BLaER1 treated with 17β-estradiol and CSF1 and Interleukin-3, amounts not matched to agents 10 nM and 100 nM (cell line): ENCODE measurements around the gene DNM2.

Source experiments
- H3K27ac ChIP-seq, 11 experiments: shearing (Covaris generic); formaldehyde crosslinking; 2 replicates each; pipeline ENCODE4 v1.8.1; 2022
- H3K27me3 ChIP-seq, 11 experiments: shearing (Covaris generic); formaldehyde crosslinking; 2 replicates each; pipeline ENCODE4 v1.8.1; 2022
- H3K36me3 ChIP-seq, 11 experiments: shearing (Covaris generic); formaldehyde crosslinking; 2 replicates each; pipeline ENCODE4 v1.8.1; 2022
- H3K4me1 ChIP-seq, 10 experiments: shearing (Covaris generic); formaldehyde crosslinking; 2 replicates each; pipeline ENCODE4 v1.8.1; 2022
- H3K4me2 ChIP-seq, 11 experiments: shearing (Covaris generic); formaldehyde crosslinking; 2 replicates each; pipeline ENCODE4 v1.8.1; 2022
- H3K4me3 ChIP-seq, 10 experiments: shearing (Covaris generic); formaldehyde crosslinking; 2 replicates each; pipeline ENCODE4 v1.8.1; 2022
- H3K9ac ChIP-seq, 11 experiments: shearing (Covaris generic); formaldehyde crosslinking; 2 replicates each; pipeline ENCODE4 v1.8.1; 2022
- H3K9me3 ChIP-seq, 11 experiments: shearing (Covaris generic); formaldehyde crosslinking; replicated peaks in 1 of 11; 2 replicates each; pipeline ENCODE4 v1.8.1; 2022
- H4K20me1 ChIP-seq, 11 experiments: shearing (Covaris generic); formaldehyde crosslinking; 2 replicates each; pipeline ENCODE4 v1.8.1; 2022
- Cebpa-rat ChIP-seq, 11 experiments: shearing (Covaris generic); IDR thresholded peaks; 2 replicates each; pipeline ENCODE4 v1.8.1; 2022

Gene DNM2

DNA sequence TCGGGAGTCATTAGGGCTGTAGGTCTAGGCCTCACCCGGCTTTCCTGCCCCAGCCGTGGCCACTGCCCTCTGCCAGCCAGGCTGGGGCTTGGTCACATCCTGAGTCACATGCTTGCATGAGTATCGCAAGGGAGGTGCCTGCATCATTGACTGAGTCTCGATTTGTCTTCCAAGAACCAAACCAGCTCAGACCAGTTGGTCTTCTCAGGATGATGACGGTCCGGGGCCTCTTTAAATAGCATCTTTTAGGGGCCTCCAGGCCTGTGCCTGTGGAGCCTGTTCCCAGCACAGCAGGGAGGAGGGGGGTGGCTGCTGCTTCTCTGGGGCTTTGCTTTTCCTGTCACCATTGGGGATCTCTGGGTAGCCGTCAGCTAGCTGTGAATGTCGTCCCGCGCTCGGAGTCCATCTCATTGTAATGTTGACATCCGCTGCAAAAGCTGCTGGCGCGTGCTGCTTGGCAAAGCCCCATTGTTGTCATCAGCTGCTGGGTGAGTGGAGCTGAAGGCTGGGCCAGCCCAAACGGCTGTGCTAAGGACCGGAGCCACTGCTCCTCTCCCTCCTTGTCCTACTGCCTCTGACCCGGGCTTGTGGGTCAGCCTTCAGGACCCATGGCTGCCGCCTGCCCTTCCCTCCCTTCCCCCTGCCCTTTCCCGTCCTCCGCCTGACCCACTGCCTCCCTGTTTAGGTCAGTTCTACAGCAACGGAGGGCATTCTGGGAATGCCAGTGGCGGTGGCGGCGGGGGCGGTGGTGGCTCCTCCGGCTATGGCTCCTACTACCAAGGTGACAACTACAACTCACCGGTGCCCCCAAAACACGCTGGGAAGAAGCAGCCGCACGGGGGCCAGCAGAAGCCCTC, 31.0 kb upstream of the DNM2 start:
- H4K20me1 ChIP-seq, result peaks cover 55 to 100% (median 100%) of the 10 kb centered on the region in 11 experiments; a peak in 21 of 22 replicates
- no peak overlapping the region for H3K9ac ChIP-seq
- no peak overlapping the region for H3K27ac ChIP-seq
- H3K9me3 ChIP-seq, result no peaks in the 10 kb centered on the region
- H3K4me3 ChIP-seq, result no peak overlapping the region
- no peaks in the 10 kb centered on the region for H3K27me3 ChIP-seq
- TF ChIP-seq Cebpa-rat (IDR thresholded peaks at IDR 0.05), result no peak
- no peak overlapping the region for H3K4me2 ChIP-seq
- peaks cover 0 to 25% (median 15%) of the 10 kb centered on the region in 10 experiments; a peak in 12 of 20 replicates for H3K4me1 ChIP-seq
- H3K36me3 ChIP-seq, result peaks cover 98 to 100% (median 99%) of the 10 kb centered on the region in 11 experiments

GRCh38 chr19:10687518-10688288, 30.2 kb upstream of the DNM2 start:
- Histone ChIP-seq H3K4me1 (peaks cover 0 to 25% (median 15%) of the 10 kb centered on the region in 10 experiments; a peak in 12 of 20 replicates), H3K27ac (no peak overlapping the region; a peak in 2 of 22 replicates), H3K9me3 (no peaks in the 10 kb centered on the region), H4K20me1 (peaks cover 63 to 100% (median 100%) of the 10 kb centered on the region in 11 experiments; a peak in 21 of 22 replicates), H3K4me3 (no peak overlapping the region), H3K4me2 (no peak overlapping the region), H3K36me3 (peaks cover 98 to 100% (median 99%) of the 10 kb centered on the region in 11 experiments), H3K9ac (no peak overlapping the region), H3K27me3 (no peaks in the 10 kb centered on the region)
- TF ChIP-seq Cebpa-rat (IDR thresholded peaks at IDR 0.05), result no peak

DNA sequence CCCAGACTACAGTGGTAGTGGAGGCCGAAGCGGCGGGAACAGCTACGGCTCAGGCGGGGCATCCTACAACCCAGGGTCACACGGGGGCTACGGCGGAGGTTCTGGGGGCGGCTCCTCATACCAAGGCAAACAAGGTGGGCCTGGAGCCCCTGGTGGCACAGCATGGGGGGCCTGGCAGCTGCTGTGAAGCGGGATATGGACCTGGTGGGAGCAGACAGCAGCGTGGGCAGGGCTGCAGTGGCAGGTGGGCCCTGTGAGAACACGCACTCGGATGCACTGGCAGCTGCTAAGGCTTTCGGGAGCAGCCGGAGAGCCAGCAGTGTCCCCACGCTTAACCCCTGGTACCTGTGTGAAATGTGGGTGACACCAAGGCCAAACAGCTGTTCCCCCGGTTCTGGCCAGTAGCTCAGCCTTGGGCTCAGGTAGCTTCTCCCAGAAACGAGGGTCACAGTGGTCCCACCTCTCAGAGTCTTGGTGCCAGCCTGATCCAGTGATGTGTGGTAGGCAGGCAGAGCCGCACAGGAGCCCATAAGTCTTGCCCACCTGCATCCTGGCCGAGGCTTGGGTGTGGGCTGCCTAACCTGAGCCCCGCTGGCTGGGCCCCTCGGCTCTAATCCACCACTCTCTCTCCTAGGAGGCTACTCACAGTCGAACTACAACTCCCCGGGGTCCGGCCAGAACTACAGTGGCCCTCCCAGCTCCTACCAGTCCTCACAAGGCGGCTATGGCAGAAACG, 29.2 kb upstream of the DNM2 start:
- peak overlapping the region in 3 of 11 experiments; percentile 60 to 61 (median 60); a peak in 5 of 22 replicates for H3K27ac ChIP-seq
- H3K9ac ChIP-seq, result 0 out of 22 replicates have a peak overlapping the region, but pooled peaks of 2 of the 11 experiments have one; percentile 14 to 22
- H3K9me3 ChIP-seq, result no peaks in the 10 kb centered on the region
- no peaks in the 10 kb centered on the region for H3K27me3 ChIP-seq
- H3K36me3 ChIP-seq, result peaks cover 88 to 98% (median 95%) of the 10 kb centered on the region in 11 experiments
- peak overlapping the region in 2 of 11 experiments; percentile 0 to 30; a peak in 2 of 22 replicates for H3K4me2 ChIP-seq
- TF ChIP-seq Cebpa-rat (IDR thresholded peaks at IDR 0.05), result no peak
- peaks cover 0 to 25% (median 15%) of the 10 kb centered on the region in 10 experiments; a peak in 13 of 20 replicates for H3K4me1 ChIP-seq
- peaks cover 63 to 100% (median 100%) of the 10 kb centered on the region in 11 experiments; a peak in 21 of 22 replicates for H4K20me1 ChIP-seq
- no peak overlapping the region for H3K4me3 ChIP-seq

- Histone ChIP-seq H3K36me3 (peaks cover 71 to 82% (median 79%) of the 10 kb centered on the region in 11 experiments), H3K4me3 (no peak overlapping the region), H3K9ac (peak overlapping the region in 5 of 11 experiments; percentile 10 to 58 (median 25); a peak in 6 of 22 replicates), H3K27me3 (no peaks in the 10 kb centered on the region), H4K20me1 (peaks cover 52 to 100% (median 100%) of the 10 kb centered on the region in 11 experiments; a peak in 21 of 22 replicates), H3K27ac (peak overlapping the region in 4 of 11 experiments; percentile 50 to 61 (median 58); a peak in 8 of 22 replicates), H3K4me2 (peak overlapping the region in 5 of 11 experiments; percentile 1 to 39 (median 21); a peak in 6 of 22 replicates), H3K9me3 (no peaks in the 10 kb centered on the region), H3K4me1 (peaks cover 10 to 42% (median 27%) of the 10 kb centered on the region in 10 experiments)
- peak in 3 of 11 experiments; percentile 12 to 54 (median 43); a peak in 2 of 22 replicates for TF ChIP-seq Cebpa-rat (IDR thresholded peaks at IDR 0.05)
These were observed 27.5 kb upstream of the DNM2 start for GRCh38 chr19:10690341-10690781.

- Histone ChIP-seq H3K4me3 (no peak overlapping the region), H4K20me1 (peaks cover 48 to 100% (median 98%) of the 10 kb centered on the region in 11 experiments; a peak in 21 of 22 replicates), H3K27me3 (no peaks in the 10 kb centered on the region), H3K9ac (no peak overlapping the region), H3K27ac (peak overlapping the region in 4 of 11 experiments; percentile 50 to 61 (median 58); a peak in 5 of 22 replicates), H3K36me3 (peaks cover 63 to 73% (median 70%) of the 10 kb centered on the region in 11 experiments), H3K4me1 (peaks cover 15 to 49% (median 35%) of the 10 kb centered on the region in 10 experiments), H3K9me3 (no peaks in the 10 kb centered on the region), H3K4me2 (no peak overlapping the region)
- no peak for TF ChIP-seq Cebpa-rat (IDR thresholded peaks at IDR 0.05)
These were observed 26.5 kb upstream of the DNM2 start for GRCh38 chr19:10691178-10691881.

GRCh38 chr19:10691883-10692282, 26.0 kb upstream of the DNM2 start:
- Histone ChIP-seq H3K27ac (peak overlapping the region in 1 of 11 experiments; percentile 7; a peak in 1 of 22 replicates), H3K4me1 (peaks cover 15 to 51% (median 35%) of the 10 kb centered on the region in 10 experiments), H3K9me3 (no peaks in the 10 kb centered on the region), H3K36me3 (peaks cover 57 to 67% (median 65%) of the 10 kb centered on the region in 11 experiments), H3K27me3 (no peaks in the 10 kb centered on the region), H3K4me2 (no peak overlapping the region), H3K9ac (no peak overlapping the region), H3K4me3 (no peak overlapping the region), H4K20me1 (peaks cover 48 to 100% (median 97%) of the 10 kb centered on the region in 11 experiments; a peak in 21 of 22 replicates)
- no peak for TF ChIP-seq Cebpa-rat (IDR thresholded peaks at IDR 0.05)

DNA sequence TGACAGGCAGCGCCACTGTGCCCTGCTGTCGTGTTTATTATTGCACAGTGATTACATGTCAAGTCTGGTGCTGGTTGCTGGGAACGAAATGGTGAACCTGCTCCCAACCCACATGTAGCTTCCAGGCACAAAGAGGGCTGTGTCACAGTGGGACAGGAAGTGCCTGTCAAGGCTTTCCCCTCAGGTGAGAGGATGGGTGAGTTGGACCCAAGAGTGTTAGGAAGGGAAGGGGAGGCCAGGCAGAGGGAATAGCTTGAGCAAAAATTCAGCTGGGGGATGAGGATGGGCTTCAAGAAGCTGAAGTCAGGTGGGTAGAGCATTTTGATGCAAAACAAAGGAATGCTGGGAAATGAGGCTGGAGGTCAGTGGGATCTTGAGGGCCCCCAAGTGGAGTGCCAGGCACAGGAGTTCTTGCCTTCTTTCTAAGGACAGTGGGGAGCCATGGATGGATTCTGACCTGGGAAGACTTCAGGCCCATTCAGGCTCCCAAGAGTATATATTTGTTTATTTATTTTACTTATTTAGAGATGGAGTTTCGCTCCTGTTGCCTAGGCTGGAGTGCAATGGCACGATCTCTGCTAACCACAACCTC, 25.1 kb upstream of the DNM2 start:
- Histone ChIP-seq H3K9me3 (no peaks in the 10 kb centered on the region), H3K4me2 (no peak overlapping the region), H3K27ac (no peak overlapping the region), H4K20me1 (peaks cover 48 to 97% (median 89%) of the 10 kb centered on the region in 11 experiments; a peak in 21 of 22 replicates), H3K27me3 (no peaks in the 10 kb centered on the region), H3K9ac (no peak overlapping the region), H3K36me3 (peaks cover 48 to 58% (median 56%) of the 10 kb centered on the region in 11 experiments), H3K4me1 (peaks cover 15 to 51% (median 35%) of the 10 kb centered on the region in 10 experiments), H3K4me3 (no peak overlapping the region)
- no peak for TF ChIP-seq Cebpa-rat (IDR thresholded peaks at IDR 0.05)
